Raji (cell line): Measurements from ENCODE around the gene NDUFA13.

ENCODE experiments used
- POLR2A ChIP-seq: IDR thresholded peaks from 2 replicates; pipeline ENCODE4 v1.6.1; 2011; ENCODE audit warnings: low read depth, low read length, control low read depth; ENCODE audit not compliant: insufficient read depth

Gene NDUFA13

DNA sequence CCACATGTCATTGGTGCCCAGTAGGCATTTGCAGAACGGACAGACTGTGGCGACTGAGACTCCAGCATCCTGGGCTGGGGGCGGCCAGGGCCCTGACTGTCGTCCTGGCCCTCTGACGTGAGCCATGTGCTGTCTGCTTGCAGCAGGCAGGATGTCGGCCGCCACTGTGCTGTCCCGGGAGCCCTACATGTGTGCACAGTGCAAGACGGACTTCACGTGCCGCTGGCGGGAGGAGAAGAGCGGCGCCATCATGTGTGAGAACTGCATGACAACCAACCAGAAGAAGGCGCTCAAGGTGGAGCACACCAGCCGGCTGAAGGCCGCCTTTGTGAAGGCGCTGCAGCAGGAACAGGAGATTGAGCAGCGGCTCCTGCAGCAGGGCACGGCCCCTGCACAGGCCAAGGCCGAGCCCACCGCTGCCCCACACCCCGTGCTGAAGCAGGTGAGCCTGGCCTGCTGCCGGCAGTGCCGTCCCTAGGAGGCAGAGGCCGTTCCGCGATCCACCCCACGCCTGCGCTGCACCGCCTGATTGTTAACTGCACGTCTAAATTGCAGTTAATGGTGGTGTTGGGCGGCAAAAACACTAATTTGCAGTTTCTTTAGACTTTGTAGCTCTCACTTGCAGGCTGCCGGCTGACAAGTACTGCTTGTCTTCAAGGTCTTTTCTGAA is 14.9 kb upstream of the NDUFA13 start:
- no peak for TF ChIP-seq POLR2A

GRCh38 chr19:19501798-19502197 is 14.2 kb upstream of the NDUFA13 start:
- TF ChIP-seq POLR2A: no peak

DNA sequence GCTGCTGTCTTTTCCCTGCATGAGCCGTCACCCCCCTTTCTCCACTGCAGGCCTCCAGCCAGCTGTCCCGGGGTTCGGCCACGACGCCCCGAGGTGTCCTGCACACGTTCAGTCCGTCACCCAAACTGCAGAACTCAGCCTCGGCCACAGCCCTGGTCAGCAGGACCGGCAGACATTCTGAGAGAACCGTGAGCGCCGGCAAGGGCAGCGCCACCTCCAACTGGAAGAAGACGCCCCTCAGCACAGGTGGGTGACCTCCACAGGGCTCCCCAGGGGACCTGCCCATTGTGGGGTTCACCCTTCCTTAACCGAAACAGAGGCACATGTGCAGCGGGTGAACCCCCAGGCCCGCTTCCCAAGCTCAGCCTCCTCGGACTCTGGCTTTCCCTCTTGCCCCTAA is 13.7 kb upstream of the NDUFA13 start:
- TF ChIP-seq POLR2A: no peak

GRCh38 chr19:19502808-19503602 is 13.0 kb upstream of the NDUFA13 start:
- no peak for TF ChIP-seq POLR2A

- TF ChIP-seq POLR2A: no peak
Measured at GRCh38 chr19:19504754-19505668, 11.0 kb upstream of the NDUFA13 start.

GRCh38 chr19:19505669-19506326 is 10.2 kb upstream of the NDUFA13 start:
- TF ChIP-seq POLR2A: no peak

DNA sequence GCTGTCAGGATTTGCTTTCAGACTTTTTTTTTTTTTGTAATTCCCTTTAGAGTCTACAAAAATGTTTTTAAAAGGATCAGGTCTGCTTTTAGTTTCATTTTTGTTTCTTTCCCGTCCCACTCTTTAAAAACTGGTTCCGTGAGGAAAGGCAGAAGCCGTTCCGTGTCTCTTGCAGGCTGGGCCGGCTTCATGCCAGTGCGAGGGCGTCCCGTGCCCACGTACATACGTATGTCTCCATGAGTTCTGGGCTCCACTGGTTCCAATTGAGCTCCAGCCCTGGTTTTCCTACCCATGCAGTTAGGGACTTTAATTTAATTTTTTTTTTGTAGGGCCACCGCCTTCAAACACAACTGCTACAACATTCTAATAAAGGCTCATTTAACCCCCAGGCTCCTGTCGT is 9.4 kb upstream of the NDUFA13 start:
- TF ChIP-seq POLR2A: no peak

- no peak for TF ChIP-seq POLR2A
Measured at GRCh38 chr19:19507354-19507753, 8.7 kb upstream of the NDUFA13 start.

DNA sequence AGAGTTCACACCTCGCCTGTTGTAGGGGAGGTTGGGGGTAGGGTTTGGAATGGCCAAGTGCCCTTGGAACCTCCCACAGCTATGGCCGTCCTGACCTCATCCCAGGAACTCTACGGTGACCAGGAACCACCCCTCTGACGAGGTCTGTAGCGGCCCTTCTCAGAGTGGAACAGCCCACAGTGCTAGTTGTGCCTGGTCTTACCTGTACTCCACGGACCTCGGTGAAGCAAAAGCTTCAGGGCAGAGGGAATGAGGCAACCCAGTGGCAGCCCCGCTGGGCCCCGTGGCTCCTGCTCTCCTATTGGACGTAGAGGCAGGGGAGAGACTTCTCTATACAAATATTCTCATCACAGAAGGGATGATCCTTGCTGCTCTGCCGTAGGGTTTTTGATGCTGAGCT is 7.8 kb upstream of the NDUFA13 start:
- no peak for TF ChIP-seq POLR2A

DNA sequence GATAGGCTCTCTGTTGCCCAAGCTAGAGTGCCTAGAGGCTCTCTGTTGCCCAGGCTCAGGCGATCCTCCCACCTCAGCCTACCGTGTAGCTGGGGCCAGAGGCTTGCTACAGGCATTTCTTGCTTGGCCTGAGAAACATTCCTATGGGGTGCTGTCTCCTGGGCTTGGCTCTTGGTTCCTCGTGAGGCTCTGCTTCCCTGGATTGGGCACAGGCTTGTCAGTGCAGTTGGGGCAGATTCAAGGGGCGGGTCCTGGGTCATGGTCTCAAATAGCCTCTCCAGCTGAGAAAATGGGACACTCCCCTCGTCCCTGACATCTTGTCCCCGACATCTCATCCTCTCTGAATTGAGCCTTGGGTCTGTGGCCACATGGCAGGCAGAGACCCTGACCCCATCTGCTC is 5.6 kb upstream of the NDUFA13 start:
- TF ChIP-seq POLR2A: no peak

DNA sequence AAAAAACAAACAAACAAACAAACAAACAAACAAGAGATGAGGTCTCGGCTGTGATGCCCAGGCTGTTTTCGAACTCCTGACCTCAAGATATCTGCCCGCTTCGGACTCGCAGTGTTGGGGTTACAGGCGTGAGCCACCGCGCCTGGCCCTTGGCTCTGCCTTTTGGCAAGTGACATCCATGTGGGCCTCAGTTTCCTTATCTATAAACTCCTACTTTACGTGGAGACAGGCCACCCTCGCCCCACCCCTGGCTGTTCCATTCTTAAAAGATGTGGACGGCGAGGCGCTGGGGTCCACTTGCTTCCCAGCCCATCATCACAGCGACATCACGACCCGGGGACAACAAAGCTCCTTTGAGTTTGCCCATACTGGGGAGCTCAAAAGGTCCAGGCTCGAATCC is 2.3 kb upstream of the NDUFA13 start:
- no peak for TF ChIP-seq POLR2A

DNA sequence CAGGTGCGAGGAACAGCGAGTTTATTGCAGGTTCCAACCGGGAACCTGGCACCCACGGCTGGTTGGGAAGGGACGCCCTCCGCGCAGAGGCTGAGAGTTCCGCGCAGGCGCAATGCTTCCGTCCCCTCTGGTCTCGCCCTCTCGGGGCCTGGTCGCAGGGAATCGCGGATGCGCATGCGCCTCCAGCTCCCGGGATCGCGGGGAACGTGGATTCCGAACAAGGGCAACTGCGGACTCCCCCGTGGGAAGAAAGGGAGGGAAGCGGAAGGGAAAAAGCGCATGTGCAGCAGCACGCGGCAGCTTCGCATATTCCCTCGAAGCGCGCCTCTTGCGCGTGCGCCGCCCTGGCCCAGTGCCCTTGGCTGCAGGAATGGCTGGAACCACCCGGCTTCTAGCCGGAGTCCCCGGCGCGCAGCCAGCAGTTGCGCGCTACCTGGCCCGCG is 1.8 kb upstream of the NDUFA13 start:
- no peak for TF ChIP-seq POLR2A

- no peak for TF ChIP-seq POLR2A
Measured at GRCh38 chr19:19514881-19515641, 964 bp upstream of the NDUFA13 start, which contains the start of gene TSSK6. Gene TSSK6, minus strand, starts transcription at chr19:19515548. Its CDS starts 121 bp downstream, at chr19:19515427.

DNA sequence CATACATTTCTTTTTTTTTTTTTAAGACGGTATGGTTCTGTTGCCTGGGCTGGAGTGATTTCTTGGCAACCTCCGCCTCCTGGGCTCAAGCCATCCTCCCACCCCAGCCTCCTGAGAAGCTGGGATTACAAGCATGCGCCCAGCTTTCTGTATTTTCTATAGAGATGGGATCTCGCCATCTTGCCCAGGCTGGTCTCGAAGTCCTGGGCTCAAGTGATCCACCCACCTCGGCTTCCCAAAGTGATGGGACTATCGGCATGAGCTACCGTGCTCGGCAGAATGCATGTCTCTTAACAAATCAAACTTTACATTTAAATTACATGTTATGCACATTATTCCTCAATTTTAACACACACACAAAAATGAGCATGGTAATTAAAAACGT is 1.2 kb downstream of the NDUFA13 start:
- TF ChIP-seq POLR2A: no peak
